Measurements from ENCODE around the gene B3GAT2. TPM values are rescaled to one million over a fixed set of nuclear protein-coding genes. Genes with fewer than 3 reads are reported as not detected.

B3GAT2 gene
- total RNA-seq, 1 experiment from 2014 or later = not detected

- no peaks in the 10 kb centered on the region for H4K20me1 ChIP-seq (ENCODE audit: insufficient read depth)
- H3K9me3 ChIP-seq (ENCODE audit: control insufficient read depth in 1 of 2, insufficient read depth in 1 of 2, low read depth in 1 of 2, low read length in 2 of 2) = no peaks in the 10 kb centered on the region
- no peak overlapping the region for H3K27ac ChIP-seq (ENCODE audit: low read depth, low read length)
- H2AFZ ChIP-seq (ENCODE audit: low read depth, low read length, poor library complexity, severe bottlenecking) = no peak overlapping the region
- BruUV-seq (replicated peaks) = no TSS peak
- intact Hi-C loops (cut with micrococcal nuclease) = no loop called here
- ChIA-PET POLR2A (no interaction called here), CTCF (no interaction called here), RAD21 (ENCODE audit: low non-redundant PET in 1 of 2, low total read pairs in 2 of 2, uncharacterized antibody in 2 of 2, unreplicated experiment in 2 of 2) (no interaction called here)
- H3K4me3 ChIP-seq (replicated peaks in 1 of 2; ENCODE audit: low read depth in 1 of 2, low read length in 2 of 2) = no peak overlapping the region
- ATAC-seq (no peak), DNase-seq (ENCODE audit: low read depth, low spot score) (no peak)
- H3K9ac ChIP-seq (ENCODE audit: low read length) = no peak overlapping the region
- H3K4me1 ChIP-seq (ENCODE audit: control insufficient read depth in 1 of 2, insufficient read depth in 2 of 2, low read length in 2 of 2) = no peaks in the 10 kb centered on the region
- no peaks in the 10 kb centered on the region for H3K9me2 ChIP-seq (ENCODE audit: insufficient read depth)
- no peak for TF ChIP-seq JUND (IDR thresholded peaks at IDR 0.05)
- TF ChIP-seq SP1 (IDR thresholded peaks at IDR 0.05; ENCODE audit: low read depth) = no peak
- TF ChIP-seq EZH2phosphoT487 (IDR thresholded peaks at IDR 0.05; ENCODE audit: borderline replicate concordance) = no peak
- H3K4me2 ChIP-seq (ENCODE audit: low read length) = no peak overlapping the region
- H3K36me3 ChIP-seq (ENCODE audit: control insufficient read depth in 1 of 2, insufficient read depth in 2 of 2, low read length in 2 of 2) = no peaks in the 10 kb centered on the region
- no peaks in the 10 kb centered on the region for H3K79me2 ChIP-seq (ENCODE audit: insufficient read depth, low read length)
- H3K27me3 ChIP-seq (ENCODE audit: insufficient read depth, low read length) = no peaks in the 10 kb centered on the region
Observed at GRCh38 chr6:70831427-70831826, 125.4 kb downstream of the B3GAT2 start.

- Histone ChIP-seq H2AFZ (ENCODE audit: low read depth, low read length, poor library complexity, severe bottlenecking) (no peak overlapping the region), H3K4me2 (ENCODE audit: low read length) (no peak overlapping the region), H3K9ac (ENCODE audit: low read length) (no peak overlapping the region), H3K9me2 (ENCODE audit: insufficient read depth) (no peaks in the 10 kb centered on the region), H3K27ac (ENCODE audit: low read depth, low read length) (no peak overlapping the region), H3K4me3 (replicated peaks in 1 of 2; ENCODE audit: low read depth in 1 of 2, low read length in 2 of 2) (no peak overlapping the region), H3K79me2 (ENCODE audit: insufficient read depth, low read length) (no peaks in the 10 kb centered on the region), H3K27me3 (ENCODE audit: insufficient read depth, low read length) (no peaks in the 10 kb centered on the region), H3K9me3 (ENCODE audit: control insufficient read depth in 1 of 2, insufficient read depth in 1 of 2, low read depth in 1 of 2, low read length in 2 of 2) (no peaks in the 10 kb centered on the region), H3K36me3 (ENCODE audit: control insufficient read depth in 1 of 2, insufficient read depth in 2 of 2, low read length in 2 of 2) (no peaks in the 10 kb centered on the region), H3K4me1 (ENCODE audit: control insufficient read depth in 1 of 2, insufficient read depth in 2 of 2, low read length in 2 of 2) (no peaks in the 10 kb centered on the region), H4K20me1 (ENCODE audit: insufficient read depth) (no peaks in the 10 kb centered on the region)
- ChIA-PET RAD21 (ENCODE audit: low non-redundant PET in 1 of 2, low total read pairs in 2 of 2, uncharacterized antibody in 2 of 2, unreplicated experiment in 2 of 2) (no interaction called here), CTCF (no interaction called here), POLR2A (no interaction called here)
- DNase-seq (ENCODE audit: low read depth, low spot score) (no peak), ATAC-seq (no peak)
- TF ChIP-seq POLR2AphosphoS5 (IDR thresholded peaks at IDR 0.05; ENCODE audit: low read depth, low read length) = no peak
- no peak for TF ChIP-seq SIN3A (IDR thresholded peaks at IDR 0.05; ENCODE audit: low read depth)
- no peak for TF ChIP-seq ZBTB33 (IDR thresholded peaks at IDR 0.05; ENCODE audit: extremely low read depth, insufficient replicate concordance, low read length)
- TF ChIP-seq EZH2phosphoT487 (IDR thresholded peaks at IDR 0.05; ENCODE audit: borderline replicate concordance) = no peak
- TF ChIP-seq ZFX (IDR thresholded peaks at IDR 0.05) = no peak
- no peak for TF ChIP-seq CBX3 (IDR thresholded peaks at IDR 0.05; ENCODE audit: low read depth)
- no peak for TF ChIP-seq SP1 (IDR thresholded peaks at IDR 0.05; ENCODE audit: low read depth)
- no peak for TF ChIP-seq TCF7L2 (IDR thresholded peaks at IDR 0.05; ENCODE audit: borderline replicate concordance, extremely low read depth, insufficient read depth, insufficient read length)
- no peak for TF ChIP-seq EGR1 (IDR thresholded peaks at IDR 0.05; ENCODE audit: low read depth)
- TF ChIP-seq ELF1 (IDR thresholded peaks at IDR 0.05; ENCODE audit: borderline replicate concordance, low read depth) = no peak
- TF ChIP-seq REST (IDR thresholded peaks at IDR 0.05; ENCODE audit: low read depth) = no peak
- TF ChIP-seq JUND (IDR thresholded peaks at IDR 0.05) = no peak
- intact Hi-C loops (cut with micrococcal nuclease) = no loop called here
- no TSS peak for BruUV-seq (replicated peaks)
Observed at GRCh38 chr6:70823651-70824050, 133.2 kb downstream of the B3GAT2 start.
